Astrocyte of the spinal cord (primary cell): ENCODE results near the gene RPUSD1.

ENCODE experiments used
- DNase-seq: peaks from one replicate; pipeline ENCODE4 v3.0.0; 2011; ENCODE audit warnings: low read depth, low spot score
- H3K4me3 ChIP-seq: 2 replicates; pipeline ENCODE4 v1.5.1; 2011; ENCODE audit warnings: low read depth, mild to moderate bottlenecking, low read length, moderate library complexity
- in situ Hi-C: cut with HindIII; loops from 2 replicates; pipeline ENCODE4 v1.10.0; 2017; ENCODE audit warnings: low sequenced_read_pairs
- TF ChIP-seq, protein P1 (sequence below): IDR thresholded peaks from 2 replicates; pipeline ENCODE4 v1.5.1; 2012; ENCODE audit warnings: low read depth, mild to moderate bottlenecking, low read length, inconsistent platforms

Gene RPUSD1

DNA sequence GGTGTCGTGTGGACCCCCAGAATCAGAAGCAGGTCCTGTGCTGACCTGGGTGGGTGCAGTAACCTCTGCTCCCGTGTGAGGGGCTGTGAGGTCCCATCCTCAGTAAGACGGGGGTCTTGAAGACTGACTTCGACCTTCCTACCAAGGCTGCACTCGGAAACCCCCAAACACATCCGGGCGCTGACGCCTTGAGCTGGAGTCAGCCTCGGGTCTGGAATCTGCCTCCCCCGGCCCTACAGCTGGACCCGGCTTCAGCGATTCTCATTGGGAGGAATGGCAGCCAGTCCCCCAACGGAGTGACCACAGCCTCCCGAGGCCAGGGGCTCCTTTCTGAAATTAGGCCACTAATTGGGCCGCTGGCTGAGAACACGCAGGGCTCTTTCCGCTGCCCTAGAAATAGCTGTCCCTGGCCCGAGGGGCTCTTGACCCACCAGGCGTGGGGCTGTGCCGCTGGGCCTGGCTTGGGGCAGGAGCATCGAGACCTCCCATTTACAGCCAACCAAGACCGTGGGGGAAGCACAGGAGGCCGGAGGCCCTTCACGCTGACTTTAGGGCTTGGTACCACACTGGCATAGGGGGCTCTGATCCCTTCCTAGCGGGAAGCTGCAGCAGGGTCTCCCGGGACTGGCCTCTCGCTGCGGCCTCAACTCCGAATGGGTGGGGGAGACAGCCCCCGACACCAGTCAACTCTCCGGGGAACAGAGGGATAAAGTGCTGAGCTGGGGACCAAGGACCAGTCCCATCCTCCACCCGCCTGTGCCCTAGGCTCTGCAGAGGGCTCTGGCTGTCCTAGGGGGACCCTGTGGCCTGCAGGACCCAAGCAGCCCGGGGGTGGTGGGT lies 15.0 kb upstream of the RPUSD1 start:
- TF ChIP-seq, protein P1, sequence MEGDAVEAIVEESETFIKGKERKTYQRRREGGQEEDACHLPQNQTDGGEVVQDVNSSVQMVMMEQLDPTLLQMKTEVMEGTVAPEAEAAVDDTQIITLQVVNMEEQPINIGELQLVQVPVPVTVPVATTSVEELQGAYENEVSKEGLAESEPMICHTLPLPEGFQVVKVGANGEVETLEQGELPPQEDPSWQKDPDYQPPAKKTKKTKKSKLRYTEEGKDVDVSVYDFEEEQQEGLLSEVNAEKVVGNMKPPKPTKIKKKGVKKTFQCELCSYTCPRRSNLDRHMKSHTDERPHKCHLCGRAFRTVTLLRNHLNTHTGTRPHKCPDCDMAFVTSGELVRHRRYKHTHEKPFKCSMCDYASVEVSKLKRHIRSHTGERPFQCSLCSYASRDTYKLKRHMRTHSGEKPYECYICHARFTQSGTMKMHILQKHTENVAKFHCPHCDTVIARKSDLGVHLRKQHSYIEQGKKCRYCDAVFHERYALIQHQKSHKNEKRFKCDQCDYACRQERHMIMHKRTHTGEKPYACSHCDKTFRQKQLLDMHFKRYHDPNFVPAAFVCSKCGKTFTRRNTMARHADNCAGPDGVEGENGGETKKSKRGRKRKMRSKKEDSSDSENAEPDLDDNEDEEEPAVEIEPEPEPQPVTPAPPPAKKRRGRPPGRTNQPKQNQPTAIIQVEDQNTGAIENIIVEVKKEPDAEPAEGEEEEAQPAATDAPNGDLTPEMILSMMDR: no peak
- no peak for DNase-seq
- H3K4me3 ChIP-seq: no peak overlapping the region
- in situ Hi-C loops: no loop called here

DNA sequence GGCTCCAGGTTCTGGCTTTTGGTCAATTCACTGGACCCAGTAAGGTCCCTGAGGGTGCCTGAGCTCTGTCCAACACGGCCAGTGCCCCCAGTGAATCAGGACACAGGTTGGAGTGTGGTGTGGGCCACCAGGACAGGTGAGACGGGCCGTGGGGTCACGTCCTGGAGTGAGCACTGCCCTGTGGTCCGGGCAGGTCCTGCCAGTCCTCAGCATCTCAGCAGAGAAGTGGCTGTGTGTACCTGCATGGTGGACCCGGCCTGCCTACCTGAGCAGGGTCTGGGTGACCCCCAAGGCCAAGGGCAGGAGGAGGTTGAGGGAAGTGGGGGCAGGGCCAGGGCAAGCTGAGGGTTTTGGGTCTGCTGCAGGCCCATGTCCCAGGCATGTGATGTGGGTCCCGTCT lies 14.3 kb upstream of the RPUSD1 start:
- H3K4me3 ChIP-seq: no peak overlapping the region
- TF ChIP-seq, protein P1: no peak
- DNase-seq: no peak
- in situ Hi-C loops: no loop called here

DNA sequence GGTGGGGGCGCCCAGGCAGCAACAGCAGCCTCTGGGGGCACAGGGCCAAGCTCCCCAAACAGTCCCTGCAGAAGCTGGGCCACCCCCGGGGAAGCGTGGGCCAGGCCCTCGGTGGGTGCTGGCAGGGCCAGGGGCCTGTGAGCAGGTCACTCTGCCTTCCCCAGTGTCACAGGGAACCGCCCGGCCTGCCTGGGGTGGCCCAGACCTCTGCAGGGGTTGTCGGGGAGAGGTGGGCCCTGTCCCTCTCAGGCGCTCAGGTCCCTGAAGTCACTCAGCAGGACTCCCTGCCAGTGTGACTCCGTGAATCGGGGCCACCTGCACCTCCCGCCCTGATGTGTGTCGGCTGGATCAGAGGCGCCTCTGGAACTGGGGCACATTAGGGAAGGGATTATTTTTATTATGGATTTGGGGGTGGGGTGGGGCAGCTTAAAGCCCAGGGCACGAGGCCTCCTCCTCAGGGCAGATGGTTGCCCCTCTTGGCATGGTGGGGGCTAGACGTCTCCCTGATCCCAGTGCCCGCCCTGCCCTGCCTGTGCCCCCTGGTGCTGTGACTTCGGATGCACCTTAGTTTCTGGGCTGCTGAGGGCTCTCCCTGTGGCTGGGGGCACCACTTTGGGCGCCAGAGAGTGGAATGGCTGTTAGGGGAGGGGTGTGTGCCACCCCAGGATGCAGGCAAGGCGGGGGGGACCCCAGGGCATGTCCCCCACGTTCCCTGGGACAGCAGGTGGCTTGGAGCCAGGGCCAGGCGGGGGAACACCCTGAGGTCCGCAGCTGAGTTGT lies 13.6 kb upstream of the RPUSD1 start:
- no peak overlapping the region for H3K4me3 ChIP-seq
- in situ Hi-C loops: no loop called here

DNA sequence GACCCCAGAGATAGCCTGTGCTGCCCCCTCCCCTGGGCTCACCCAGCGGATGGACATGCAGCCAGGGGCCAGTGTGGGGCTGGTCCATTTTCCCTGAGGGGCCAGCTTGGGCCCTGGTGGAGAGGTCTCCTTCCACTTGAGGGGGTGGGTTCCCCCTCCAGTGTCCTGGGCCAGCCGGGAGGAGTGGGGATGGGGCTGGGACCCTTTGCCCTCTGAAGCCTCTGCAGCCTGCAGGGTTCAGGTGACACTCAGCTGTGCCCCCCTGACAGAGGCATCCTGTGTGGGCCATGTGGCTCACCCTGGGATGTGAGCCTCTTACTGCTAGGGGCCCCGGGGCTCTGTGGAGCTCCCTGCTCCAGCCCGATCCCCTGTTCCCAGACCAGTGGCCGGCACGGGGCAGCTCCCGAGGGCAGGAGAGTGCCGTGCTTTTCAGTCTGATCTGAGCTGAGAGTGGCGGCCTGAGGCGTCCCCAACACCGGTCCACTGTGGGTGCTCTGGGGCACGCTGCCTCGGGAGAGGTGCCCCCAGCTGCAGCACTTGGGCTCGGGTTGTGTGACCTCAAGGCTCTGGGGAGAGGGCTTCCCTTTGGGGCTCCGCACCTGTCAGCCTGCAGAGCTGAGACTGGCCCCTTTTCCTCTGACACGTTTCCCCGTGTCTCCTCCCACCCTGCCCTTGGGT lies 12.8 kb upstream of the RPUSD1 start:
- no peak overlapping the region for H3K4me3 ChIP-seq
- no peak for DNase-seq
- in situ Hi-C loops: no loop called here
- TF ChIP-seq, protein P1: no peak

More for the DNA sequence above, 13.6 kb upstream of the RPUSD1 start:
- DNase-seq: no peak
- TF ChIP-seq, protein P1: no peak

DNA sequence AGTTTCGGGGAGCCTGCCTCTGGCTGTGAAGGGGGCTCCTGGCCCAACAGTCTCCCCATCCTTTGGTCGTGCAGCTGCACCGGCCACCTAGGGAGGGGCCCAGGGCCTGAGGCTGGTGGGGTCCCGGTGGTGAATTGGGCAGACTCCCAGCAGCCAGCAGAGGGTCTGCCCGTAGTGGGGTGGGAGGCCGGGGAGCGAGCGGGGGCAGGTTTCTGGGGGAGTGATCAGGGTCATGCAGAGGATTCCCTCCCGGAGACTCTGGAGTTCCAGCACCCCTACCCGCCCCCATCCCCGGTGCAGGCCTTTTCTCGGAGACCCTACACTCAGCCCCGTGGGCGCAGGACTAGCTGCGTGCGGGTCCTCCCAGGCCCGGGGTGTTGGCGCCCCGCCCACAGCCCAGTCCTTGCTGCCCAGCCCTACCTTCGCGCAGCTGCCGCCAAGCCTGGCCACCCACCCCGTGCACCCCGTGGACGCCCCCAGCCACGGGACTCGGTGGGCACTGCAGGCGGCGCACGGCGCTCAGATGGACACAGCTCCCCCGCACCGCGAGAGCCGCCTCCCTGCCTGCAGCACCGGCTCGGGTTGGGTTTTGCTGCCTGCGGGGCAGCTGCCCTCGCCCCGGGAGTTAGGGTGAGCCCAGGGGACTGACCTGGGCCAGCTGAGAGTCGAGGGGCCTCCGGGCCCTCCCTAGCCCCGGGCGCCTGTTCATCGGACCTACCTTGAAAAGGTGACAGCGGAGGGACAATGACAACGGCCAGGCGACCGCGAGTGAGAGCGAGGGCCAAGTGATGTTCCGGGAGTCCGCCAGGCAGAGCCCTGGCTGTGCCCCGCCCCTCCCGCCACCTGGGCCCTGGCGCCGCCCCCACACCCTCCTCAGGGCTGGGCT lies 12.0 kb upstream of the RPUSD1 start, which contains the start of gene GNG13:
TSS of gene GNG13 (minus strand) at position 787 of the 886 bp plus-strand sequence. CDS start 1,657 bp downstream, outside the sequence.
- in situ Hi-C loops: no loop called here
- H3K4me3 ChIP-seq: no peak within 1 kb of the TSS
- DNase-seq: no peak
- TF ChIP-seq, protein P1: no peak
